H9 (cell line): ENCODE data around the gene LZTFL1. TPM values are rescaled to one million over a fixed set of nuclear protein-coding genes. Genes with fewer than 3 reads are reported as not detected.
"Not testable (repeated sequence)": the region's sequence is repeated elsewhere in the genome, so short reads cannot be mapped to it uniquely, and the experiment has no call there.

ENCODE experiments used
- DNase-seq: peaks from one replicate; pipeline ENCODE4 v3.0.0-alpha.2; 2017
- H2AFZ ChIP-seq: one replicate; pipeline ENCODE4 v1.6.1; 2013; ENCODE audit warnings: mild to moderate bottlenecking, low read length, control low read depth, moderate library complexity
- H2AK5ac ChIP-seq: 2 replicates; pipeline ENCODE4 v1.6.1; 2013; ENCODE audit warnings: low read length, control low read depth, mixed read lengths; ENCODE audit not compliant: insufficient read length
- H2BK120ac ChIP-seq: one replicate; pipeline ENCODE4 v1.6.1; 2013; ENCODE audit warnings: low read depth, mild to moderate bottlenecking, low read length, control low read depth, inconsistent platforms; ENCODE audit not compliant: poor library complexity, severe bottlenecking
- H2BK12ac ChIP-seq: 2 replicates; pipeline ENCODE4 v1.6.1; 2013; ENCODE audit warnings: low read length, control low read depth, mixed read lengths, low read depth; ENCODE audit not compliant: insufficient read length
- H2BK15ac ChIP-seq: 2 replicates; pipeline ENCODE4 v1.6.1; 2013; ENCODE audit warnings: low read depth, low read length, control low read depth
- H2BK20ac ChIP-seq: one replicate; pipeline ENCODE4 v1.6.1; 2013; ENCODE audit warnings: low read depth, mild to moderate bottlenecking, low read length, control low read depth, inconsistent platforms; ENCODE audit not compliant: poor library complexity, severe bottlenecking
- H2BK5ac ChIP-seq: 2 replicates; pipeline ENCODE4 v1.6.1; 2013; ENCODE audit warnings: low read length, control low read depth, mixed read lengths; ENCODE audit not compliant: insufficient read length
- H3K14ac ChIP-seq: 2 replicates; pipeline ENCODE4 v1.6.1; 2013; ENCODE audit warnings: low read length, control low read depth; ENCODE audit not compliant: insufficient read depth
- H3K18ac ChIP-seq: 2 replicates; pipeline ENCODE4 v1.6.1; 2013; ENCODE audit warnings: low read depth, mild to moderate bottlenecking, mixed read lengths, low read length, control low read depth; ENCODE audit not compliant: insufficient read length
- H3K23ac ChIP-seq: 2 replicates; pipeline ENCODE4 v1.6.1; 2013; ENCODE audit warnings: low read length, control low read depth, mixed read lengths, low read depth; ENCODE audit not compliant: insufficient read length
- H3K23me2 ChIP-seq: 2 replicates; pipeline ENCODE4 v1.6.1; 2013; ENCODE audit warnings: low read depth, mild to moderate bottlenecking, mixed read lengths, low read length, control low read depth; ENCODE audit not compliant: insufficient read length, poor library complexity, severe bottlenecking
- H3K27ac ChIP-seq: 2 replicates; pipeline ENCODE4 v1.5.1; 2013; ENCODE audit warnings: low read length, control low read depth, mixed read lengths, low read depth; ENCODE audit not compliant: insufficient read length
- H3K27me3 ChIP-seq: 2 replicates; pipeline ENCODE4 v1.6.1; 2013; ENCODE audit warnings: low read length, control low read depth, inconsistent platforms; ENCODE audit not compliant: insufficient read depth
- H3K4ac ChIP-seq: 2 replicates; pipeline ENCODE4 v1.6.1; 2013; ENCODE audit warnings: low read depth, mild to moderate bottlenecking, control low read depth, inconsistent platforms, low read length, moderate library complexity
- H3K4me1 ChIP-seq: 2 replicates; pipeline ENCODE4 v1.6.1; 2013; ENCODE audit warnings: low read length, control low read depth, inconsistent platforms; ENCODE audit not compliant: insufficient read depth
- H3K4me2 ChIP-seq: 2 replicates; pipeline ENCODE4 v1.6.1; 2013; ENCODE audit warnings: low read length, control low read depth, mixed read lengths; ENCODE audit not compliant: insufficient read length, insufficient read depth
- H3K56ac ChIP-seq: 2 replicates; pipeline ENCODE4 v1.6.1; 2013; ENCODE audit warnings: low read depth, mild to moderate bottlenecking, mixed read lengths, low read length, control low read depth; ENCODE audit not compliant: insufficient read length
- H3K79me1 ChIP-seq: 2 replicates; pipeline ENCODE4 v1.6.1; 2013; ENCODE audit warnings: low read depth, mild to moderate bottlenecking, moderate library complexity, low read length, control low read depth, inconsistent platforms; ENCODE audit not compliant: insufficient read depth, poor library complexity, severe bottlenecking
- H3K79me2 ChIP-seq: 2 replicates; pipeline ENCODE4 v1.6.1; 2013; ENCODE audit warnings: low read length, control low read depth, inconsistent platforms; ENCODE audit not compliant: insufficient read depth
- H3K9ac ChIP-seq: 2 replicates; pipeline ENCODE4 v1.6.1; 2013; ENCODE audit warnings: low read length, control low read depth, mixed read lengths; ENCODE audit not compliant: insufficient read length; ENCODE audit errors: extremely low read depth
- H3K9me3 ChIP-seq: one replicate; pipeline ENCODE4 v1.6.1; 2013; ENCODE audit warnings: low read depth, low read length, inconsistent platforms; ENCODE audit not compliant: control insufficient read depth
- H3T11ph ChIP-seq: one replicate; pipeline ENCODE4 v1.6.1; 2013; ENCODE audit warnings: mild to moderate bottlenecking, low read length, control low read depth, inconsistent platforms
- H4K20me1 ChIP-seq: one replicate; pipeline ENCODE4 v1.6.1; 2013; ENCODE audit not compliant: control insufficient read depth, insufficient read length, insufficient read depth
- H4K5ac ChIP-seq: 2 replicates; pipeline ENCODE4 v1.6.1; 2013; ENCODE audit warnings: low read depth, mild to moderate bottlenecking, mixed read lengths, low read length, control low read depth; ENCODE audit not compliant: insufficient read length
- H4K8ac ChIP-seq: replicated peaks from 2 replicates; pipeline ENCODE4 v1.6.1; 2013; ENCODE audit warnings: low read length, control low read depth, mixed read lengths, low read depth; ENCODE audit not compliant: insufficient read length
- H4K91ac ChIP-seq: 2 replicates; pipeline ENCODE4 v1.6.1; 2013; ENCODE audit warnings: low read depth, mild to moderate bottlenecking, moderate library complexity, mixed read lengths, low read length, control low read depth; ENCODE audit not compliant: insufficient read length
- H3K27ac Mint-ChIP-seq, 3 experiments: 2 replicates in 2 of 3; 3 replicates in 1 of 3; pipeline ENCODE4 v1.8.0; 2020 to 2021; ENCODE audit warnings: mixed read lengths in 3 of 3, mild to moderate bottlenecking in 1 of 3, moderate library complexity in 1 of 3
- H3K27me3 Mint-ChIP-seq: 2 replicates; pipeline ENCODE4 v1.8.0; 2021; ENCODE audit warnings: low read depth, mild to moderate bottlenecking, moderate library complexity, mixed read lengths
- H3K36me3 Mint-ChIP-seq, 3 experiments: 2 replicates in 2 of 3; 3 replicates in 1 of 3; pipeline ENCODE4 v1.8.0; 2020 to 2021; ENCODE audit warnings: low read depth in 3 of 3, mixed read lengths in 3 of 3; ENCODE audit not compliant: insufficient read depth in 1 of 3
- H3K4me1 Mint-ChIP-seq, 2 experiments: 2 replicates each; pipeline ENCODE4 v1.8.0; 2020; ENCODE audit warnings: mixed read lengths in 2 of 2
- H3K4me3 Mint-ChIP-seq, 2 experiments: 2 replicates in 1 of 2; 3 replicates in 1 of 2; pipeline ENCODE4 v1.8.0; 2020 to 2021; ENCODE audit warnings: mild to moderate bottlenecking in 2 of 2, mixed read lengths in 2 of 2, moderate library complexity in 1 of 2
- H3K9me3 Mint-ChIP-seq, 2 experiments: 2 replicates in 1 of 2; 3 replicates in 1 of 2; pipeline ENCODE4 v1.8.0; 2020; ENCODE audit warnings: mild to moderate bottlenecking in 2 of 2, mixed read lengths in 2 of 2, moderate library complexity in 1 of 2
- WGBS: extraction: QIAGEN DNeasy Blood & Tissue Kit; methylation state at CpG from one replicate; pipeline ENCODE4 v1.1.7; 2013; ENCODE audit warnings: missing lambda C conversion rate, low lambda C conversion rate, mixed read lengths; ENCODE audit not compliant: insufficient read length; ENCODE audit errors: extremely low coverage; 5-methylcytosine and 5-hydroxymethylcytosine counted together
- total RNA-seq: library from RNA; stranded (reverse); gene quantifications from 2 replicates; pipeline ENCODE4 v1.2.1, GENCODE V29; 2021

LZTFL1 gene
- total RNA-seq, 1 experiment from 2014 or later = 12.2 TPM

DNA sequence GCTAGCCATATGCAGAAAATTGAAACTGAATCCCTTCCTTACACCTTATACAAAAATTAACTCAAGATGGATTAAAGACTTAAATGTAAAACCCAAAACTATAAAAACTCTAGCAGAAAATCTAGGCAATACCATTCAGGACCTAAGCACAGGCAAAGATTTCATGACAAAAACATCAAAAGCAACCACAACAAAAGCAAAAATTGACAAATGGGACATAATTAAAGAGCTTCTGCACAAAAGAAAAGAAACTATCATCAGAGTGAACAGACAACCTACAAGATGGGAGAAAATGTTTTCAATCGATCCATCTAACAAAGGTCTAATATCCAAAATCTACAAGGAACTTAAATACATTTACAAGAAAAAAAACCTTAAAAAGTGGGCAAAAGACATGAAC is 14.4 kb upstream of the LZTFL1 start:
- not testable (repeated sequence) for H3K23me2 ChIP-seq, H3K9ac ChIP-seq, H4K8ac ChIP-seq, H2BK5ac ChIP-seq, H3K9me3 ChIP-seq, H4K20me1 ChIP-seq, H3K4me1 Mint-ChIP-seq, DNase-seq, H3K79me2 ChIP-seq, H3K56ac ChIP-seq, H3K4me2 ChIP-seq, H2BK15ac ChIP-seq, H3K27ac ChIP-seq, H3K14ac ChIP-seq, H3K9me3 Mint-ChIP-seq, H2BK120ac ChIP-seq, H2BK12ac ChIP-seq, H2AK5ac ChIP-seq, H4K5ac ChIP-seq, H3K4me3 Mint-ChIP-seq, H3T11ph ChIP-seq, H2AFZ ChIP-seq, H3K36me3 Mint-ChIP-seq, H3K27ac Mint-ChIP-seq, H4K91ac ChIP-seq, H3K18ac ChIP-seq, H3K4ac ChIP-seq, H3K27me3 ChIP-seq, H3K4me1 ChIP-seq, H3K79me1 ChIP-seq, H2BK20ac ChIP-seq, H3K23ac ChIP-seq
- peaks cover 59% of the 10 kb centered on the region for H3K27me3 Mint-ChIP-seq
- no CpG with 5 or more reads among the region's 1 CpG for WGBS
